ENCODE results near the gene OPRD1.

GRCh38 chr1:28807986-28808385, 4.0 kb upstream of the OPRD1 start:
- TF ChIP-seq PPARA (CRISPR knock-in tag; IDR thresholded peaks at IDR 0.05; ENCODE audit: borderline replicate concordance) (no peak), GLIS3 (CRISPR knock-in tag; IDR thresholded peaks at IDR 0.05) (no peak), ZNF70 (CRISPR knock-in tag; IDR thresholded peaks at IDR 0.05) (no peak), POU6F1 (CRISPR knock-in tag; IDR thresholded peaks at IDR 0.05; ENCODE audit: borderline replicate concordance, low read depth) (no peak), ESRRG (CRISPR knock-in tag; IDR thresholded peaks at IDR 0.05) (no peak), ZFP30 (CRISPR knock-in tag; IDR thresholded peaks at IDR 0.05) (no peak)

All from SK-N-SH treated with all-trans-retinoic acid at 6 μM for 48 hours (cell line).